ENCODE measurements around the gene COL18A1.

DNA sequence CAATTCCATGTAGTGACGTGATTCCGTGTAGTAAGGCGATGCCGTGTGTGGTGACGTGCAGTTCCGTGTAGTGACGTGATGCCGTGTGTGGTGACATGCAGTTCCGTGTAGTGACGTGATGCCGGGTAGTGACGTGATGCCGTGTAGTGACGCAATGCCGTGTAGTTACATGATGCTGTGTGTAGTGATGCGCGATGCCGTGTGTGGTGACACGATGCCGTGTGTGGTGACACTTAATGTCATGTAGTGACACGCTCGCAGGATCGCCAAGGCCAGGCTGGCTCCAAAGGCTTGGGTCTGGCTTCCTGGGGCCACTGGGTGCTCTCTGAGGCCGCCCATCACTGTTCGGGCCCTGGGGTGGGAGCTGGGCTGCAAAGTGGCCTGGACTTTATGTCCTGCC, 14.2 kb downstream of the COL18A1 start:
- TF ChIP-seq, protein P1, sequence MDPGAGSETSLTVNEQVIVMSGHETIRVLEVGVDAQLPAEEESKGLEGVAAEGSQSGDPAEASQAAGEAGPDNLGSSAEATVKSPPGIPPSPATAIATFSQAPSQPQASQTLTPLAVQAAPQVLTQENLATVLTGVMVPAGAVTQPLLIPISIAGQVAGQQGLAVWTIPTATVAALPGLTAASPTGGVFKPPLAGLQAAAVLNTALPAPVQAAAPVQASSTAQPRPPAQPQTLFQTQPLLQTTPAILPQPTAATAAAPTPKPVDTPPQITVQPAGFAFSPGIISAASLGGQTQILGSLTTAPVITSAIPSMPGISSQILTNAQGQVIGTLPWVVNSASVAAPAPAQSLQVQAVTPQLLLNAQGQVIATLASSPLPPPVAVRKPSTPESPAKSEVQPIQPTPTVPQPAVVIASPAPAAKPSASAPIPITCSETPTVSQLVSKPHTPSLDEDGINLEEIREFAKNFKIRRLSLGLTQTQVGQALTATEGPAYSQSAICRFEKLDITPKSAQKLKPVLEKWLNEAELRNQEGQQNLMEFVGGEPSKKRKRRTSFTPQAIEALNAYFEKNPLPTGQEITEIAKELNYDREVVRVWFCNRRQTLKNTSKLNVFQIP (CRISPR knock-in tag; IDR thresholded peaks at IDR 0.05; ENCODE audit: borderline replicate concordance, low read depth): no peak
- TF ChIP-seq ZFP3 (CRISPR knock-in tag; IDR thresholded peaks at IDR 0.05) (no peak), CSDC2 (CRISPR knock-in tag; IDR thresholded peaks at IDR 0.05) (no peak), RARB (CRISPR knock-in tag; IDR thresholded peaks at IDR 0.05) (no peak), SNAI2 (CRISPR knock-in tag; IDR thresholded peaks at IDR 0.05) (no peak), ARNTL (CRISPR knock-in tag; IDR thresholded peaks at IDR 0.05; ENCODE audit: borderline replicate concordance, low read depth) (no peak), GLIS3 (CRISPR knock-in tag; IDR thresholded peaks at IDR 0.05) (no peak), ZFP30 (CRISPR knock-in tag; IDR thresholded peaks at IDR 0.05) (no peak), BACH2 (CRISPR knock-in tag; IDR thresholded peaks at IDR 0.05; ENCODE audit: borderline replicate concordance) (no peak), ESRRG (CRISPR knock-in tag; IDR thresholded peaks at IDR 0.05) (no peak), TCF4 (CRISPR knock-in tag; IDR thresholded peaks at IDR 0.05; ENCODE audit: borderline replicate concordance) (no peak), ZNF565 (CRISPR knock-in tag; conservative IDR thresholded peaks at IDR 0.05; ENCODE audit: low read depth) (no peak), ZC3H10 (CRISPR knock-in tag; IDR thresholded peaks at IDR 0.05) (no peak)
- TF ChIP-seq, protein P2, sequence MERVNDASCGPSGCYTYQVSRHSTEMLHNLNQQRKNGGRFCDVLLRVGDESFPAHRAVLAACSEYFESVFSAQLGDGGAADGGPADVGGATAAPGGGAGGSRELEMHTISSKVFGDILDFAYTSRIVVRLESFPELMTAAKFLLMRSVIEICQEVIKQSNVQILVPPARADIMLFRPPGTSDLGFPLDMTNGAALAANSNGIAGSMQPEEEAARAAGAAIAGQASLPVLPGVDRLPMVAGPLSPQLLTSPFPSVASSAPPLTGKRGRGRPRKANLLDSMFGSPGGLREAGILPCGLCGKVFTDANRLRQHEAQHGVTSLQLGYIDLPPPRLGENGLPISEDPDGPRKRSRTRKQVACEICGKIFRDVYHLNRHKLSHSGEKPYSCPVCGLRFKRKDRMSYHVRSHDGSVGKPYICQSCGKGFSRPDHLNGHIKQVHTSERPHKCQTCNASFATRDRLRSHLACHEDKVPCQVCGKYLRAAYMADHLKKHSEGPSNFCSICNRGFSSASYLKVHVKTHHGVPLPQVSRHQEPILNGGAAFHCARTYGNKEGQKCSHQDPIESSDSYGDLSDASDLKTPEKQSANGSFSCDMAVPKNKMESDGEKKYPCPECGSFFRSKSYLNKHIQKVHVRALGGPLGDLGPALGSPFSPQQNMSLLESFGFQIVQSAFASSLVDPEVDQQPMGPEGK (CRISPR knock-in tag; IDR thresholded peaks at IDR 0.05; ENCODE audit: borderline replicate concordance): no peak
